ENCODE measurements around the gene STK36. TPM values are rescaled to one million over a fixed set of nuclear protein-coding genes. Genes with fewer than 3 reads are reported as not detected.

Gene STK36
- polyA plus RNA-seq, 2 of the 4 experiments (the other 2 are of a cell fraction): 20.6 to 29.9 TPM

DNA sequence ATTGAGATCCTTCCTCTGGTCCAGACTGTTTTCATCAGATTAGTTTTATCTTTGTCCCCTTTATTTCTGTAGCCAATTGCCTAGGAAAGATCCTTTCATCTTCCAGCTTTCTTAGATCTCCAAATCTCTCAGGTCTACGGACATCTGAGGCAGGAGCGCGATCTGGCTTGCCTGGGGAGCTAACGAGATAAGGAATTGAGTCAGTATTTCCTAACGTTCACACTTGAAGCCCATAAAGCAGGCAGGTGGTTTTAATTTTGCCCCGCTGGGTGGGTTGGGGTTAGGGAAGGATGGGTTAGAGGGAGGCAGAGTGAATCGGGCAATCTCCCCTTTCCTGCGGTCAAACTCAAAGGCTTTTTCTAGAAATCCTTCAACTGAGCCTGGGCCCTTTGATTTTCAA lies 38.0 kb downstream of the STK36 start:
- ATAC-seq (no peak), FAIRE-seq (no peak), DNase-seq (ENCODE audit: low read depth in 1 of 2, low spot score in 1 of 2) (no peak)
- WGBS (ENCODE audit: missing lambda C conversion rate): 81% methylated on average over 8 of the region's 8 CpGs
- TF ChIP-seq EP300 (IDR thresholded peaks at IDR 0.05) (no peak), ZC3H11A (IDR thresholded peaks at IDR 0.05) (no peak), RFX5 (IDR thresholded peaks at IDR 0.05) (no peak), CEBPB (IDR thresholded peaks at IDR 0.05) (no peak), SREBF2 (IDR thresholded peaks at IDR 0.05) (no peak), EHMT2 (IDR thresholded peaks at IDR 0.05; ENCODE audit: low read depth) (no peak), PHF8 (IDR thresholded peaks at IDR 0.05; ENCODE audit: borderline replicate concordance, low read depth) (no peak), JUN (IDR thresholded peaks at IDR 0.05) (no peak)
- H3K27ac ChIP-seq: no peak overlapping the region
- POLR2A ChIA-PET: interaction anchor here (0.6 to 1.6 kb wide), 6 partner anchors 17 to 200 kb away, joined by 3 to 6 read pairs (median 4); partner anchors contain the start of gene PLCD4
- no peaks in the 10 kb centered on the region for H3K9me3 ChIP-seq
- peaks cover 10% of the 10 kb centered on the region; the same call in 2 of the 3 replicates for H3K4me1 ChIP-seq
- CTCF ChIA-PET: interaction anchor here (0.6 to 5.2 kb wide), 29 partner anchors 8 to 270 kb away, joined by 3 to 54 read pairs (median 5); partner anchors contain the start of genes BCS1L, RNF25, STK36 and ZNF142
- no peak overlapping the region; the same call in 2 of the 3 replicates for H3K4me2 ChIP-seq
- H3K4me3 ChIP-seq: no peak overlapping the region

DNA sequence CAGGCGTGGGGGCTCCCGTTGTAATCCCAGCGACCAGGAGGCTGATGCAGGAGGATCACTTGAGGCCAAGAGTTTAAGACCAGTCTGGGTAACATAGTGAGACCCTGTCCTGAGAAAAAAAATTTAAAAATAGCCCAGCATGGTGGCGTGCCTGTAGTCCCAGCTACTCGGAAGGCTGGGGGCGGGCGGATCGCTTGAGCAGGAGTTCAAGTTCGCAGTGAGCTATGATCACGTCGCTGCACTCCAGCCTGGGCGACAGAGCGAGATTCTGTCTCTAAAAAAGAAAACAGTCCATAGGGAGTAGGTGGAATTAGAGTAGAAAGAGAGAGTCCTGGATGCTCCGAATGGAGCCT lies 38.4 kb downstream of the STK36 start:
- peak; percentile 3 to 7; a peak in 4 of 6 replicates for ATAC-seq
- FAIRE-seq: no peak
- Histone ChIP-seq H3K4me3 (no peak overlapping the region; the same call in 2 of the 3 replicates), H3K27ac (no peak overlapping the region), H3K4me1 (peaks cover 10% of the 10 kb centered on the region; the same call in 2 of the 3 replicates), H3K9me3 (no peaks in the 10 kb centered on the region), H3K4me2 (peak overlapping the region; percentile 47)
- WGBS (ENCODE audit: missing lambda C conversion rate): 70% methylated on average over 14 of the region's 14 CpGs
- DNase-seq (ENCODE audit: low read depth in 1 of 2, low spot score in 1 of 2): no peak
- ChIA-PET POLR2A (interaction anchor here (0.6 to 1.6 kb wide), 7 partner anchors 17 to 199 kb away, joined by 3 to 6 read pairs (median 3); partner anchors contain the start of gene PLCD4), CTCF (interaction anchor here (0.6 to 5.2 kb wide), 30 partner anchors 8 to 270 kb away, joined by 3 to 54 read pairs (median 4); partner anchors contain the start of genes BCS1L, RNF25, STK36 and ZNF142)
- TF ChIP-seq RFX5 (IDR thresholded peaks at IDR 0.05): no peak
- no peak for TF ChIP-seq KDM1A (IDR thresholded peaks at IDR 0.05; ENCODE audit: low read depth)
- no peak for TF ChIP-seq CBX2 (IDR thresholded peaks at IDR 0.05; ENCODE audit: borderline replicate concordance, low read depth)
- TF ChIP-seq CHD4 (IDR thresholded peaks at IDR 0.05; ENCODE audit: borderline replicate concordance): no peak
- TF ChIP-seq ESRRA (IDR thresholded peaks at IDR 0.05; ENCODE audit: borderline replicate concordance, low read length): no peak
- no peak for TF ChIP-seq JUNB (IDR thresholded peaks at IDR 0.05)
- TF ChIP-seq MAZ (IDR thresholded peaks at IDR 0.05; ENCODE audit: borderline replicate concordance, low read depth, low read length): no peak
- no peak for TF ChIP-seq RARB (CRISPR knock-in tag; IDR thresholded peaks at IDR 0.05)
- no peak for TF ChIP-seq TP53 (CRISPR knock-in tag; IDR thresholded peaks at IDR 0.05)
- TF ChIP-seq, protein P1, sequence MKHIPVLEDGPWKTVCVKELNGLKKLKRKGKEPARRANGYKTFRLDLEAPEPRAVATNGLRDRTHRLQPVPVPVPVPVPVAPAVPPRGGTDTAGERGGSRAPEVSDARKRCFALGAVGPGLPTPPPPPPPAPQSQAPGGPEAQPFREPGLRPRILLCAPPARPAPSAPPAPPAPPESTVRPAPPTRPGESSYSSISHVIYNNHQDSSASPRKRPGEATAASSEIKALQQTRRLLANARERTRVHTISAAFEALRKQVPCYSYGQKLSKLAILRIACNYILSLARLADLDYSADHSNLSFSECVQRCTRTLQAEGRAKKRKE (CRISPR knock-in tag; IDR thresholded peaks at IDR 0.05; ENCODE audit: low read depth): no peak
- TF ChIP-seq PHF8 (IDR thresholded peaks at IDR 0.05; ENCODE audit: borderline replicate concordance, low read depth): no peak
- TF ChIP-seq, protein P2, sequence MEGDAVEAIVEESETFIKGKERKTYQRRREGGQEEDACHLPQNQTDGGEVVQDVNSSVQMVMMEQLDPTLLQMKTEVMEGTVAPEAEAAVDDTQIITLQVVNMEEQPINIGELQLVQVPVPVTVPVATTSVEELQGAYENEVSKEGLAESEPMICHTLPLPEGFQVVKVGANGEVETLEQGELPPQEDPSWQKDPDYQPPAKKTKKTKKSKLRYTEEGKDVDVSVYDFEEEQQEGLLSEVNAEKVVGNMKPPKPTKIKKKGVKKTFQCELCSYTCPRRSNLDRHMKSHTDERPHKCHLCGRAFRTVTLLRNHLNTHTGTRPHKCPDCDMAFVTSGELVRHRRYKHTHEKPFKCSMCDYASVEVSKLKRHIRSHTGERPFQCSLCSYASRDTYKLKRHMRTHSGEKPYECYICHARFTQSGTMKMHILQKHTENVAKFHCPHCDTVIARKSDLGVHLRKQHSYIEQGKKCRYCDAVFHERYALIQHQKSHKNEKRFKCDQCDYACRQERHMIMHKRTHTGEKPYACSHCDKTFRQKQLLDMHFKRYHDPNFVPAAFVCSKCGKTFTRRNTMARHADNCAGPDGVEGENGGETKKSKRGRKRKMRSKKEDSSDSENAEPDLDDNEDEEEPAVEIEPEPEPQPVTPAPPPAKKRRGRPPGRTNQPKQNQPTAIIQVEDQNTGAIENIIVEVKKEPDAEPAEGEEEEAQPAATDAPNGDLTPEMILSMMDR (IDR thresholded peaks at IDR 0.05): no peak
- TF ChIP-seq FOXS1 (CRISPR knock-in tag; IDR thresholded peaks at IDR 0.05): no peak
